HCT116 (cell line): ENCODE measurements around the gene DPYSL5.
"Not testable (repeated sequence)": the region's sequence is repeated elsewhere in the genome, so short reads cannot be mapped to it uniquely, and the experiment has no call there.

Experiments used
- CTCF ChIP-seq, 3 experiments: fragments of 200-600 bp in 1 of 3; sonication (generic) in 1 of 3; IDR thresholded peaks in 2 of 3; conservative IDR thresholded peaks in 1 of 3; 2 replicates each; pipeline ENCODE4 v1.5.1; 2012 to 2017; ENCODE audit warnings: low read depth in 2 of 3, low read length in 2 of 3, antibody characterized with exemption in 1 of 3, borderline replicate concordance in 1 of 3, control low read depth in 1 of 3, mild to moderate bottlenecking in 1 of 3, mixed read lengths in 1 of 3, mixed run types in 1 of 3, moderate library complexity in 1 of 3; ENCODE audit not compliant: insufficient read depth in 1 of 3
- EZH2 ChIP-seq: fragments of 200-600 bp; sonication (generic); IDR thresholded peaks from 2 replicates; pipeline ENCODE4 v1.6.1; 2017; ENCODE audit warnings: antibody characterized with exemption, mixed run types
- EZH2phosphoT487 ChIP-seq: fragments of 200-600 bp; IDR thresholded peaks from 2 replicates; pipeline ENCODE4 v1.6.1; 2018; ENCODE audit warnings: antibody characterized with exemption, borderline replicate concordance
- JUND ChIP-seq: IDR thresholded peaks from 2 replicates; pipeline ENCODE4 v1.6.1; 2012
- RAD21 ChIP-seq: IDR thresholded peaks from 2 replicates; pipeline ENCODE4 v1.6.1; 2012; ENCODE audit warnings: low read depth, mild to moderate bottlenecking
- YY1 ChIP-seq: IDR thresholded peaks from 2 replicates; pipeline ENCODE4 v1.6.1; 2011; ENCODE audit warnings: low read length, low read depth, moderate library complexity, mild to moderate bottlenecking; ENCODE audit not compliant: insufficient replicate concordance; ENCODE audit errors: extremely low read depth

GRCh38 chr2:26923189-26923466 lies 75.2 kb downstream of the DPYSL5 start:
- TF ChIP-seq YY1; EZH2; CTCF (IDR thresholded peaks at IDR 0.05 in 2 of 3, conservative IDR thresholded peaks at IDR 0.05 in 1 of 3; ENCODE audit: borderline replicate concordance in 1 of 3, insufficient read depth in 1 of 3, low read depth in 2 of 3, low read length in 2 of 3); JUND; EZH2phosphoT487; RAD21: not testable (repeated sequence)
